Tibial nerve (tissue), 4 donors: ENCODE results near the gene WDR74. TPM values are rescaled to one million over a fixed set of nuclear protein-coding genes. Genes with fewer than 3 reads are reported as not detected.

Source experiments
- DNase-seq, 2 donors: peaks; one replicate each; pipeline ENCODE4 v3.0.0-alpha.2; 2019; ENCODE audit warnings: low spot score in 2 of 2
- H3K27ac ChIP-seq, 4 donors: fragments of 200-600 bp; sonication (generic) in 3 of 4; one replicate each; pipeline ENCODE4 v1.5.1; 2017 to 2019; ENCODE audit warnings: mild to moderate bottlenecking in 1 of 4
- H3K27me3 ChIP-seq, 2 donors: fragments of 200-600 bp; sonication (generic) in 1 of 2; one replicate each; pipeline versions ENCODE4 v1.5.1 to v1.6.0; 2017 to 2019
- H3K36me3 ChIP-seq, 3 donors: fragments of 200-600 bp; sonication (generic); one replicate each; pipeline ENCODE4 v1.5.1; 2018 to 2019
- H3K4me1 ChIP-seq, 4 donors: fragments of 200-600 bp; sonication (generic) in 3 of 4; one replicate each; pipeline ENCODE4 v1.5.1; 2017 to 2019
- H3K4me3 ChIP-seq, 4 donors: fragments of 200-600 bp; sonication (generic) in 3 of 4; one replicate each; pipeline ENCODE4 v1.5.1; 2017 to 2019; ENCODE audit warnings: mild to moderate bottlenecking in 1 of 4, moderate library complexity in 1 of 4
- H3K9me3 ChIP-seq, 4 donors: fragments of 200-600 bp; sonication (generic) in 3 of 4; one replicate each; pipeline ENCODE4 v1.5.1; 2017 to 2019
- EP300 ChIP-seq, 2 donors: sonication (generic); formaldehyde crosslinking; IDR thresholded peaks; one replicate each; pipeline ENCODE4 v1.6.1; 2017; ENCODE audit warnings: antibody characterized with exemption in 2 of 2, mild to moderate bottlenecking in 1 of 2
- POLR2A ChIP-seq, 2 donors: fragments of 450-650 bp; IDR thresholded peaks; one replicate each; pipeline ENCODE4 v1.6.1; 2017; ENCODE audit warnings: antibody characterized with exemption in 2 of 2, mild to moderate bottlenecking in 2 of 2, moderate library complexity in 2 of 2
- WGBS, 2 donors: methylation state at CpG; one replicate each; pipeline ENCODE4 v1.1.5; 2018; 5-methylcytosine and 5-hydroxymethylcytosine counted together
- total RNA-seq, 4 donors: library from RNA; depleted of rRNA; stranded (reverse); fragments of >200 nt; gene quantifications; one replicate each; pipeline ENCODE4 v1.1.0, GENCODE V29; 2016
- TF ChIP-seq, protein P1 (sequence below), 5 experiments: fragments of 200-600 bp in 3 of 5; fragments of 450-650 bp in 2 of 5; sonication (generic) in 3 of 5; IDR thresholded peaks; one replicate each; pipeline ENCODE4 v1.5.1; 2016 to 2019; ENCODE audit warnings: antibody characterized with exemption in 5 of 5, mild to moderate bottlenecking in 3 of 5, moderate library complexity in 2 of 5

WDR74 gene
- total RNA-seq, 4 donors from 2014 or later = 31.7 to 75.0 (median 48.0) TPM

DNA sequence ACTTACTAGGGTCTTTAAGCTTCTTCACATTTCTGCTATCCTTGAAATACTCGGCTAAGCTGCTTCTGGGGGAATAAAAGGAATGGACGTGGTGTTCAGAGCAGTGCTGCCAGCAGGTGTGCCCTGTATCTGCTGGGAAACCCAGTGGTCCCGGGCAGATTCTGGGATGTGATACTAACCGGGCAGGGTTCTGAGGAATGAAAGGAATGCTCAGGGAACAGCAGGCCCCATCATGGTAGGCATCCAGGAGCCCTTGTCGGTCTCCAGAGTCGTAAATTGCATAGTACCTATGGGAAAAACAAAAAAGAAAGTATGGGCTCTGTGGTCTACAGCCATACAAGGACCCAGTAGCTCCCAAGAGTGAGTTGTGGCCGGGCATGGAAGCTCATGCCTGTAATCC is 43.1 kb downstream of the WDR74 start:
- DNase-seq = no peak
- Histone ChIP-seq H3K4me1 (peaks cover 0 to 11% (median 8%) of the 10 kb centered on the region in 4 donors), H3K4me3 (no peak overlapping the region), H3K27ac (no peak overlapping the region), H3K9me3 (no peaks in the 10 kb centered on the region), H3K27me3 (no peaks in the 10 kb centered on the region), H3K36me3 (peaks cover 7 to 93% (median 50%) of the 10 kb centered on the region in 3 donors)
- TF ChIP-seq EP300 (IDR thresholded peaks at IDR 0.05) = no peak
- TF ChIP-seq, protein P1, sequence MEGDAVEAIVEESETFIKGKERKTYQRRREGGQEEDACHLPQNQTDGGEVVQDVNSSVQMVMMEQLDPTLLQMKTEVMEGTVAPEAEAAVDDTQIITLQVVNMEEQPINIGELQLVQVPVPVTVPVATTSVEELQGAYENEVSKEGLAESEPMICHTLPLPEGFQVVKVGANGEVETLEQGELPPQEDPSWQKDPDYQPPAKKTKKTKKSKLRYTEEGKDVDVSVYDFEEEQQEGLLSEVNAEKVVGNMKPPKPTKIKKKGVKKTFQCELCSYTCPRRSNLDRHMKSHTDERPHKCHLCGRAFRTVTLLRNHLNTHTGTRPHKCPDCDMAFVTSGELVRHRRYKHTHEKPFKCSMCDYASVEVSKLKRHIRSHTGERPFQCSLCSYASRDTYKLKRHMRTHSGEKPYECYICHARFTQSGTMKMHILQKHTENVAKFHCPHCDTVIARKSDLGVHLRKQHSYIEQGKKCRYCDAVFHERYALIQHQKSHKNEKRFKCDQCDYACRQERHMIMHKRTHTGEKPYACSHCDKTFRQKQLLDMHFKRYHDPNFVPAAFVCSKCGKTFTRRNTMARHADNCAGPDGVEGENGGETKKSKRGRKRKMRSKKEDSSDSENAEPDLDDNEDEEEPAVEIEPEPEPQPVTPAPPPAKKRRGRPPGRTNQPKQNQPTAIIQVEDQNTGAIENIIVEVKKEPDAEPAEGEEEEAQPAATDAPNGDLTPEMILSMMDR (IDR thresholded peaks at IDR 0.05) = no peak
- no peak for TF ChIP-seq POLR2A (IDR thresholded peaks at IDR 0.05)
- 75 to 78% methylated on average over 7 of the region's 7 CpGs for WGBS, 2 donors

- 80 to 82% methylated on average over 8 of the region's 8 CpGs for WGBS, 2 donors
- no peak overlapping the region for H3K27ac ChIP-seq
Measured at GRCh38 chr11:62794201-62794775, 45.1 kb downstream of the WDR74 start.

GRCh38 chr11:62792202-62792575 is 47.2 kb downstream of the WDR74 start:
- Histone ChIP-seq H3K9me3 (no peaks in the 10 kb centered on the region), H3K27ac (peak overlapping the region; percentile 63 to 90 (median 86)), H3K27me3 (no peaks in the 10 kb centered on the region), H3K4me1 (peaks cover 0 to 48% (median 32%) of the 10 kb centered on the region in 4 donors), H3K4me3 (peak overlapping the region in 3 of 4 donors; percentile 69 to 86 (median 76)), H3K36me3 (peaks cover 3 to 75% (median 27%) of the 10 kb centered on the region in 3 donors)
- no peak for DNase-seq
- 23 to 29% methylated on average over 11 of the region's 11 CpGs for WGBS, 2 donors
- no peak for TF ChIP-seq POLR2A (IDR thresholded peaks at IDR 0.05)
- TF ChIP-seq, protein P1 (IDR thresholded peaks at IDR 0.05) = no peak

More at GRCh38 chr11:62794201-62794775, 45.1 kb downstream of the WDR74 start:
- Histone ChIP-seq H3K27me3 (no peaks in the 10 kb centered on the region), H3K4me1 (peaks cover 0 to 31% (median 20%) of the 10 kb centered on the region in 4 donors), H3K4me3 (no peak overlapping the region), H3K9me3 (no peaks in the 10 kb centered on the region), H3K36me3 (peaks cover 7 to 90% (median 44%) of the 10 kb centered on the region in 3 donors)
- DNase-seq = no peak
- TF ChIP-seq POLR2A (IDR thresholded peaks at IDR 0.05) (no peak), EP300 (IDR thresholded peaks at IDR 0.05) (no peak)
- TF ChIP-seq, protein P1 (IDR thresholded peaks at IDR 0.05) = no peak

DNA sequence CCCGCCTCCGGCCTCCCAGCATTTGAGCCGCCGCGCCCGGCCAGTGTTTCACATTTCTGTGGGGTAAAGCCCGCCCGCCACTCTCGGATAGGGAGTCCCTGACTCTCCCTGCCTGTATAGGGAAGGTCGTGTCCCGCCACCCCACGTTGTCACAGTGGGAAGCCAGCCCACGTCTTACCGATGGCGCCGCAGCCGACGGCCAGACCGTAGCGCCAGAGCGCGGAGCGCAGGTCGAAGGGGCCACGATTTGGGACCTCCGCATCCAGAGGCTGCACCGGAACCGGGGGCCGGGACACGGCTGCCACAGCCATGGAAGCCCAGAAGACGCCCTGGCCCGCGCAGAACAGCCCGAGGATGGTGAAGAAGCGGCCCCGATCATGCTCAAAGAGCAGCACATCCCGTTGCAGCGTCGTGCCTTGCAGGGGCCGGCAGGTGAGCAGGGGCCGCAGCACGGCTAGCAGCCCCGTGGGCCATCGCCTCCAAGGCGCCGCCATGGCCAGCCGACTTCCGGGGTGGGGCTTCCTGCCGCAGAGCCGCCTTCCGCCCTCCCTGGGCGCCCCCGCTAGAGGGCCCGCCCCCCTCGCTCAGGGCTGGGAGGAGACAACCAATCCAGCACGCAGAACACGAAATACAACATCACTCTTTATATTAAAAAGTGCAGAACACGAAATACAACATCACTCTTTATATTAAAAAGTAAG is 47.7 kb downstream of the WDR74 start, which contains the start of gene TMEM223:
TMEM223 (minus strand) TSS at position 506 of the 701 bp plus-strand sequence; CDS start at position 494, 12 bp downstream.
- TF ChIP-seq, protein P1 (IDR thresholded peaks at IDR 0.05) = peak in 3 of 5 experiments; percentile 22 to 39 (median 32)
- TF ChIP-seq POLR2A (IDR thresholded peaks at IDR 0.05) = peak in 1 of 2 donors; percentile 72
- TF ChIP-seq EP300 (IDR thresholded peaks at IDR 0.05) = peak; percentile 62 to 86
- no peaks in the 10 kb centered on the region for H3K27me3 ChIP-seq
- peak; percentile 79 for DNase-seq
- H3K27ac ChIP-seq = peak within 1 kb of the TSS; percentile 63 to 90 (median 86)
- 0 to 1% methylated on average over 12 to 30 of the region's 58 CpGs for WGBS, 2 donors
- peak within 1 kb of the TSS; percentile 69 to 92 (median 81) for H3K4me3 ChIP-seq
- no peaks in the 10 kb centered on the region for H3K9me3 ChIP-seq
- peaks cover 0 to 48% (median 32%) of the 10 kb centered on the region in 4 donors for H3K4me1 ChIP-seq
- H3K36me3 ChIP-seq = peaks cover 3 to 70% (median 25%) of the 10 kb centered on the region in 3 donors

DNA sequence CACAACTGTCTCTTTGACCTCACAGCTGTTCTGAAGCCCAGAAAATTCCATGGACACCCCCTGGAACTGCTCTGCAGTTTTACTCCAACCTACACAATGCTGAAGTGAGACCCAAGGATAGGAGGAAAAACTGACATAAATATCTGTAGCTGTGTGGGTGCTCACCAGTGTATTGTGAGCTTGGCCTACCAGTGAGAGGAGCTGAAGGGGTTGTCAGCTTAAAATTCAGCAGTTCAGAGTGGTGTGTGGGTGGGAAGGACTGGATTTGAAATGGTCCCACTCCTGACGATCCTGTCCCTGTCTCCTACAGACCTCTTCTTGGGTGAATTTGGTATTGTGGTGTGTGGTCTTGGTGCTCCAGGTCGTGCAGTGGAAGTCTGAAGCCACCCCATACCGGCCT is 49.8 kb downstream of the WDR74 start:
- WGBS, 2 donors = 43 to 52% methylated on average over 3 of the region's 3 CpGs
- DNase-seq = no peak
- TF ChIP-seq, protein P1 (IDR thresholded peaks at IDR 0.05) = no peak
- TF ChIP-seq EP300 (IDR thresholded peaks at IDR 0.05) (no peak), POLR2A (IDR thresholded peaks at IDR 0.05) (no peak)
- Histone ChIP-seq H3K27me3 (no peaks in the 10 kb centered on the region), H3K36me3 (peaks cover 0 to 49% (median 6%) of the 10 kb centered on the region in 3 donors), H3K4me1 (peaks cover 6 to 60% (median 42%) of the 10 kb centered on the region in 4 donors), H3K4me3 (no peak overlapping the region), H3K27ac (no peak overlapping the region), H3K9me3 (no peaks in the 10 kb centered on the region)
